HG02840 (cell line): ENCODE data around the gene RNF208.
"Not testable (repeated sequence)": the region's sequence is repeated elsewhere in the genome, so short reads cannot be mapped to it uniquely, and the experiment has no call there.

Source experiments
- ATAC-seq: cut with Tn5 transposase; IDR thresholded peaks from one replicate; pipeline ENCODE4 v1.9.1; 2021; ENCODE audit warnings: mild to moderate bottlenecking, moderate library complexity, moderate number of reproducible peaks; ENCODE audit not compliant: unreplicated experiment, low FRiP score

Gene RNF208

DNA sequence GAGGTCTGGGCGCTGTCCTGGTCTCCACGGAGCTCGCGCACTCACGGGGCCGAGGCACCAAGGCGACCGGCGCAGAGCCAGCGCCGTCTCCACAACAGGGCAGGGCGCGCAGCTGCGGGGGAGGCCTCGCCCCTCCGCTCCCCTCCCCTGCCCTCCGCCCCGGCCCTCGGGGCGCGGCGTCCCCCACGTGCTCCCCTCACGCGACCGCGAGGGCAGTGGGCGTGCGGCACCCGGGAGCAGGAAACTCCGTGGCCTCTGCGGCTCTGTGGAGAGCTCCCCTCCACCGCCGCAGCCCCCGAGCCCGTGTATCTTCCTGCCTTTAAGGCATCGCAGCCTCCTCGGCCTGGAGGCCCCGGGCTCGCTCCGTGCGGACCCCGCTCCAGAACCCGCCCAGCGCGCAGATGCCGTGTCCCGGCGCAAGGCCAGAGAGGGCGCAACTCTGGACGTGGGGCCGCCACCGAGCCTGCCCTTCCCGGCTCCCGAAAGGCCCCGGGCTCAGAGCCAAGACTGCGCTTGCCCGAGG lies 18.3 kb upstream of the RNF208 start:
- peak; percentile 25 for ATAC-seq

DNA sequence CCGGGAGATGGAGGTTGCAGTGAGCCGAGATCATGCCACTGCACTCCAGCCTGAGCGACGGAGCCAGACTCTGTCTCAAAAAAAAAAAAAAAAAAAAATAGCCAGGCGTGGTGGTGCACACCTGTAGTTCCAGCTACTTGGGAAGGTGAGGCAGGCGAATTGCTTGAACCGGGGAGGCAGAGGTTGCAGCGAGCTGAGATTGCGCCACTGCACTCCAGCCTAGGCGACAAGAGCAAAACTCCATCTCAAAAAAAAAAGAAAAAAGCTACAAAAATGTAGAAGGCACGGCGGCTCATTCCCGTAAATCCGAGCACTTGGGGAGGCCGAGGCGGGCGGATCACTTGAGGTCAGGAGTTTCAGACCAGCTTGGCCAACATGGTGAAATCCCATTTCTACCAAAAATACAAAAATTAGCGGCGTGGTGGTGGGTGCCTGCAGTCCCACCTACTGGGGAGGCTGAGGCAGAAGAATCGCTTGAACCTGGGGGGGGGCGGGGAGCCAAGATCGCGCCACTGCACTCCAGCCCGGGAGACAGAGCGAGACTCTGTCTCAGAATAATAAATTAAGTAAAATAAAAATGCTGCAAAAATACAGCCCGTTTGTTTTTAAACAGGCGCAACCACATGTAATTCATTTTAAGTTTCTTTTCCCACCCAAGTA lies 17.6 kb upstream of the RNF208 start:
- not testable (repeated sequence) for ATAC-seq

DNA sequence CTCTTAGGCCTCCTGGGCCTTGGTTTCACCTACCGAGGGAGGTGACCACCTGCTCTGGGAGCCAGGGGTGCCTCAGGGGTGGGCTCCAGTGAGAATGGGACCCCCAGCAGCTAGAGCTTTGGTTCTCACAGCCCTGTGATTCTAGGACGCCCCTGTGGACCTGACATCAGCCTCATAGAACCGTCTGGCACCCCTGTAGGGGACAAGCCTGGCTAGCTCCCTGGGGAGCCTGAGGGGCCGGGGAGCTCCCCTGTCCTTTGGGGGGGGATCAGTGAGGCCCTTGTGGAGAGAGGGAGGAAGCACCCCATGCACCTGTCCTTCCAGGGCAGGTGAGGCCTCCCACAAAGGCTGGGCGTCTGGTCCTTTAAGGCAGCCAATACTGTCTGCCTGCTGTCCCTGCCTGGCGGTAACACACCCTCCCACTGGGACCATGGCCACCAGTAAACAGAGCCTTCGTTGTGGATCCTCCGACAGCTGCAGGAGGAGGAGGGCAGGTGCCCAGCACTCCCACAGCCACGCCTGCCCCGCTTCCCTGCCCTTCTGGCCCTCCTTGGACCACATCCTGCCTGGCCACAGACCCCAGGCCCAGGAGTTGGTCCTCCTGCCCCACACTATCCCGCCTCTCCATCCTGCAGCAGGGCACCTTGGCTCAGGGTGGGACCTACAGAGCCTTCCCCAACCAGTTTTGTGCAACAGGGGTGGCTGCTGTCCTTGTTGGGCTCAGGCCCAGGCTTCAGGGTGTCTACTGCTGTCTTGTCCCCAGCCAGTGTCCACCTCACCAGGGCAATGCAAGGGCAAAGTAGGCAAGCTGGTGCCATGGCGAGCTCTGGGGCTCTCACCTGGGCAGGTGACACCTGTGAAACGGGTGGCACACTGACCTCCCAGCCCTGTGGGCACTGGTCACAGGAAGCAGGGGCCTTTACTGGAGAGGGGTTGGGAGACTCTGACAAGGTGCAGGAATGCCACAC lies 16.0 kb upstream of the RNF208 start:
- no peak for ATAC-seq

DNA sequence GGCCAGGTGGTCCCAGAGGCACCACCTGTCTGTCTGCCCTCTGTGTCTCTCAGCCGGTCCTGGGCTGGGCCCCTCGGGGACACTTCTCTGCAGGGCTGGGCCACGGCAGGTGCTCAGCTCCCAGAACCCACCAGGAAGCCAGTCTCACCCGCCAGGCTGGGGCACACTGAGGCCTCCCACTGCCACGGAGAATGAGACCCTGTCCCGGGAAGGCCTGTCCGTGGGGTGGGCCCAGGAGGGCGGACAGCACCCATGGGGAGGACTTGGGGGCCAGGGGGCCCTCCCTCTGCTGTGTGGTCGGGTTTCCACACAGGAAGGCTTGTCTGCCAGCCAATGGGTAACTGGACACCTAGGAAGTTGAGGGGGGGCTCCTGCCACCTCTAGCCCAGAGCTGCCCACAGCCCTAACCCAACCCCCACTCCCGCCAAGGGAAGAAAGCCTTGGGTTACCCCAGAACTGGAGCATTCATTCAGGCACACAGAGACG lies 14.9 kb upstream of the RNF208 start:
- ATAC-seq = no peak

DNA sequence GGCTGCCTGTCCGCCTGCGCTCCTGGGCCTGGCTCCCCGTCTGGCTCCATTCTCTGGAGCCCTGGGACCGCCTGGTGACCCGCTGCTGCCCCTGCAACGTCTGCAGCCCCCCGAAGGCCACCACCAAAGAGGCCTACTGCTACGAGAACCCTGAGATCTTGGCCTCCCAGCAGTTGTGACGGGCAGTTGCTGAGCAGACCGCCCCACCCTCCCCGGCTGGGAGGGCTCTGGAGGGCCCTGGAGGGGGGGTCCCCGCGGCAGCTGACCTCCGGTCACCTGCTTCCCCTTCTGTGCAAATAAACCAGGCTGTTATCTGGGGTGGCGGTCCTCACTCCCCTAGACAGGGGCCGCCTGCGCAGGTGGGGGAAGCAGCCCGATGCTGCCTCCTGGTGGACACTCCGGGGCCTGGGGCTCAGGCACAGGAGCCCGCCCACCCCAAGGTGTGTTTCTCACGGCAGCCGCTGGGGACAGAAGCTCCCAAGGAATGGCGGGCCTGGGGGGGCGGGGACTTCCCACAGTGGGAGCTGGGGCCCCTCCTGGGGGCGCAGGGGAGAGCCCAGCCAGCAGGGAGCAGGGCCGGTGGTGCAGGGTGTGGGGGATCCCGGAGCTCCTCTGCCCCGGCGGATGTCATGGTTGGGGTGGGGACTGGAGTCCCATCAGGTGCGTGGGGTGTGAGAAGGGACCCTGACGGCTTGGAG lies 14.3 kb upstream of the RNF208 start:
- ATAC-seq = no peak

DNA sequence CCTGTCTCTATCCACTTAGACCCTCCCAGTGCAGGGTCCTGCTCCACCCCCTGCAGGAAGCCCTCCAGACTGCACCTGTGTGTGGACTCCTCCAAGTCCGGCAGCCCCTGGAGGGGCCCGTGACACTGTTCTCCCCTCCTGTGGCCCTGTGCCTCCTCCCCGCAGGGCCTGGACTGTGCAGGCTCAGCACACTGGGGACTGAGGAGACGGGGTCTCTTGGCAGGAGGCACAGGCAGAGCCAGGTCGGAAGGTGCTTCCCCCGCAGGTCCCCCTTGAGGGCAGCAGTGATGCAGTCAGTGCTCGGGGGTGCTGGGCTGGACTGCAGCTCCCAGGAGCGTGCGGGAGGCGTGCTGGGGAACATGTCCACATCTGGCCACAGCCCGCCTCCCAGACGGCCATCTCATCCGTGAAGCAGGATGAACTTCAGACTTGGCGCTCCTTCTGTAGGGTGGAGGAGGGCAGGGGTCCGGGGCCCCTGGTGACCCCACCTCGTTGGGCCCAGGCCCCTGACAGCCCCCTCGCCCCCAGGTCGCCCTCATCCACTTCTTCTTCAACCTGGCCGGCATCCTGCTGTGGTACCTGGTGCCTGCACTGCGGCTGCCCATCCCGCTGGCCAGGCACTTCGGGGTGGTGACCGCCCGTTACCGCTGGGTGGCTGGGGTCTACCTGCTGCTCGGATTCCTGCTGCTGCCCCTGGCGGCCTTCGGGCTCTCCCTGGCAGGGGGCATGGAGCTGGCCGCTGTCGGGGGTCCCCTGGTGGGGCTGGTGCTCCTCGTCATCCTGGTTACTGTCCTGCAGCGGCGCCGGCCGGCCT lies 13.6 kb upstream of the RNF208 start:
- no peak for ATAC-seq

DNA sequence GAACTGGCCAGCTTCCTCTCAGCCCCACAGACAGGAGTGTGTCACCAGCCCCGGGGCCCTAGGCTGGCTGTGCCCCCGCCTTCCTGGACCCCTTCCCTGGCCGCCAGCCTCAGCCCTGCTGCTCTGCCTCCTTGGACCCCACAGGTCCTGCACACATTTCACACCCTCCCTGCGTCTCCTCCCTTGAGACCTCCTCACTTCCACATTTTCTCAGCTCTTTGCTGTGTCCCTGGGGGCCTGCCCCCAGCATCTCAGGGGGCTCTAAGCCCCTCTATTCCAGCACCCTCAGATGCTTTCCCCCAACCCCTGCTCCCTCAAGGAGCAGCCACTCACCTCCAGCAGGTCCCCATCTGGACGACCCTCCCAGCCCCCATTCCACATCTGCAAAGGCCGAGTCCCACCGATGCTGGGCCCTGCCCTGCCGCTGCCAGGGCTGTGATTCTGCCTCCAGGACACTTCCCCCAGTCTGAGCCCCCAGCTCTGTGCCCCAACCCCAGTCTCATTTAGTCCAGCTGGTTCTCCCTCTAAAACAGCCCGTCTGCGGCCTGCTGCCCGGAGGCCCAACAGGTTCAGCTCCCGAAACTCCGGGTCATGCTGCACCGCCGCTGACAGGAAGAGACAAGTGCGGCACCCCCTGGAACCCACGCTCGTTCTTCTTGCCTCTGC lies 12.9 kb upstream of the RNF208 start:
- ATAC-seq = no peak

DNA sequence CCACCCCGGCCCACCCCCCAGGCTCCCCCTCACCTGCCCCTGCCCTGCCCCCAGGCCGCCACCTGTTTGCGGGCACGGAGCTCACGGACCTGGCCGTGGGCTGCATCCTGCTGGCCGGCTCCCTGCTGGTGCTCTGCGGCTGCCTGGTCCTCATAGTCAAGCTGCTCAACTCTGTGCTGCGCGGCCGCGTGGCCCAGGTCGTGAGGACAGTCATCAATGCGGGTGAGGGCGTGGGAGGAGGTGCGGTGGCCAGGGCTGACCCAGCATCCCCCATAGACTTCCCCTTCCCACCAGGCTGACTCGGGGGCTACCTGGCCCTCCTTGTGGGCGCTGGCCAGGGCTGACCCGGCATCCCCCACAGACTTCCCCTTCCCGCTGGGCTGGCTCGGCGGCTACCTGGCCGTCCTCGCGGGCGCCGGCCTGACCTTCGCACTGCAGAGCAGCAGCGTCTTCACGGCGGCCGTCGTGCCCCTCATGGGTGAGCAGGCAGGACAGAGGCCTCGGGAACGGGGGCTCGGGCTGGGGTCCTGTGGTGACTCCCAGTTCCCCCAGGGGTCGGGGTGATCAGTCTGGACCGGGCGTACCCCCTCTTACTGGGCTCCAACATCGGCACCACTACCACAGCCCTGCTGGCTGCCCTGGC lies 12.1 kb upstream of the RNF208 start:
- no peak for ATAC-seq

DNA sequence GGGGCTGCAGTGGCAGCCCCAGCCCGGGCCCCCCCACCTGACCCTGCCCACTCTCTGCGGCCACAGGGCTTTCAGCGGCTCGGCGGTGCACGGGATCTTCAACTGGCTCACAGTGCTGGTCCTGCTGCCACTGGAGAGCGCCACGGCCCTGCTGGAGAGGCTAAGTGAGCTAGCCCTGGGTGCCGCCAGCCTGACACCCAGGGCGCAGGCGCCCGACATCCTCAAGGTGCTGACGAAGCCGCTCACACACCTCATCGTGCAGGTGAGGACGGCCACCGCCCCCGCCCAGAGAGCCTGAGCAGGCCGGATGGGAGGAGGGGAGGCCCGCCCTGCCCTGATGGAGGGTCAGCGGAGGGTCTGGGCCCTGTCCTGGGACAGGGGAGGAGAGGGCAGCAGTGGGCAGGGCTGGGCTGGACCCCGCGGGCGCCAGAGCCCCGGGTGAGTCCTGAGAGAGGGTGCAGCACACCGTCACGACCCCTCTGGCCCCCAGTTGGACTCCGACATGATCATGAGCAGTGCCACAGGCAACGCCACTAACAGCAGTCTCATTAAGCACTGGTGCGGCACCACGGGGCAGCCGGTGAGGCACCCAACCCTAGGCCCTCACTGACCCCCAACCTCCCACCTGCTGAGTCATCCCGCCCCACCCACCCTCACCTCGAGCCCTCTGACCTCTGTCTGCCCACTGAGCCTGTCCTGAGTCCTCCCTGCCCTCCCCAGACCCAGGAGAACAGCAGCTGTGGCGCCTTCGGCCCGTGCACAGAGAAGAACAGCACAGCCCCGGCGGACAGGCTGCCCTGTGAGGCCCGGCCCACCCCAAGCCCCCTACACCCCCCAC lies 11.3 kb upstream of the RNF208 start:
- no peak for ATAC-seq

DNA sequence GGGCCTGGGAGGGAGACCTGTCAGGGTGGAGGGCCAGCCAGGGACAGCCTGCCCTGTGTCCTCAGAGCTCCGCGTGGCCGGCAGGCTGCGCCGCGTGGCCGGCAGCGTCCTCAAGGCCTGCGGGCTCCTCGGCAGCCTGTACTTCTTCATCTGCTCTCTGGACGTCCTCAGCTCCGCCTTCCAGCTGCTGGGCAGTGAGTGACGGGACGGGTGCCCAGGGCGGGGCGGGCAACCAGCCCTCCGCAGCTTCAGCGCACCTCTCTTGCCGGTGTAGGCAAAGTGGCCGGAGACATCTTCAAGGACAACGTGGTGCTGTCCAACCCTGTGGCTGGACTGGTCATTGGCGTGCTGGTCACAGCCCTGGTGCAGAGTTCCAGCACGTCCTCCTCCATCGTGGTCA lies 10.5 kb upstream of the RNF208 start:
- ATAC-seq = no peak

DNA sequence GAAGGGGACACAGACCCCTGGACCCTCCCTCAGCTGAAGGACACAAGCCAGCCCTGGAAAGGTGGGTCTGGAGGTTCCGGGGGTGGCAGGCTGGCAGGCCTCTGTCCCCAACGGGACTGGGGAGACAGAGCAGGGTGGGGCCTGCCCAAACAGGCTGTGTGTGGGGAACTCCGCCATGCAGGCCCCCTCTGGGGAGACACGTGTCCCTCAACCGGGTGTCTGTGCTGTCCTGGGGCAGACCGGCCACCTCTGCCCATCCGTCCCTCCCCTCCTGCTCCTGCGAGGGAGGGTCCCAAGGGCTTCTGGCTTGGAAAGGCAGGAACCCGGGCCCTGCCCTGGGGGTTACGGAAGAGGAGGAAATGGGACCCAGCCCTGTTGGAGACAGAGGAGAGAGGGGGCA lies 10.1 kb upstream of the RNF208 start:
- no peak for ATAC-seq

DNA sequence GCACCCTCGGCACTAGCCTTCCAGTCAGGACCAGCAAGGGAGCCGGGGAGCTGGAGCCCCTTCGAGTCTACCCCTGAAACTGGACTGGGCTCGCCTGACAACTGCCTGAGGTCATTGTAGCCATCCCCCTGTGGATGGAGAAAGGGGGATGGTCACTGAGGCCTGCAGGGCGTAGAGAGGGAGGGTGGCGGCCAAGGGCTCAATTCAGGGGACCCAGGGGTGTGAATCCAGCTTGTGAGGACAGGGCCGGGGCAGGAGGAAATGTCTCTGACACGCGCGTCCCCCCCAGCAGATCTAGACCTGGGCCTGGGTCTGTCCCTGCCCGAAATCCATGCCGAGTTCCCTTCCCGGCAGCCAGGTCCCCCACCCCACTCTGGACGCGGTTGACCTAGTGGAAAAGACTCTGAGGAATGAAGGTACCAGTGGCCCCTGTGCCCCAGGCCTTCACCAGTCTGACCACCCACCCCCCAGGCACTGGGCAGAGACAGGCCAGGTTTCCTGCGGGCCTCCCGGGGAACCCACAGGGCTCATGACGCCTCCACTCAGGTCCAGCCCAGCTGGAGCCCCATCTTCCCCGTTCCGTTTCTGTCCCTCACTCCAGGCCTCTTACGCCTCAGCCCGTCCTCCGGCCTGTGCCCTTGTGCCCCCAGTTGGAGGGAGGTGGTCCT lies 9.5 kb upstream of the RNF208 start:
- no peak for ATAC-seq

DNA sequence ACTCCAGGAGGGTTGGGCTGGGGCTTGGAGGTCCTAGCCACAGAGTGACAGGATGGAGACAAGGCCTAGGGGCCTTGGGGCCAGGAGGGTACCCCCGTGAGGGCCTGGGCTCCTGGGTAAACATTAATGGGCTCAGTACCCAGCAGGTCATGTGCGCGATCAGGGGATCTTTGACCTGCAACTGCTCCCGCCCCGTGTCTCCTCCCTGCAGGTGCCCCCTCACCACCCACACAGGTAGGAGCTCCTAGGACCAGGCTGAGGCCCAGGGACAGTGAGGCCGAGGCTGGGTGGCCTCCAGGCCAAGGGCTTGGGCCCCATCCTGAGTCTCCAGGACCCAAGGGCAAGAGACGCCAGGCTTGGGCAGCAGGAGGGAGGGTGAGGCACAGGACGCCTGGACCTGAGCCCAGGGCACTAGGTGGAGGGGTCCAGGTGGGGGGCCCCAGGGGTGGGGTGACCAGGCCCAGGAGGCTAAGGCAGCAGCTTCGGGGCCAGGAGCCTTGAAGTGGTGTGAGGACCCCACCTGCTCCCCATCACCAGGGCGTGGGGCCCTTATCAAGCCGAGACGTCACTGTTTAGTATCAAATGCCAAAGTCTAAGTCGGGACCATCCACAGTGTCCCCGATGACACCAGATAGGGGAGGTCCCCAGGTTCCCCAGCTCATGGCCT lies 8.8 kb upstream of the RNF208 start, which contains the start of gene SLC34A3:
TSS of gene SLC34A3 (plus strand) at position 197 of the 667 bp plus-strand sequence. CDS start 802 bp downstream, outside the sequence.
- ATAC-seq = no peak

DNA sequence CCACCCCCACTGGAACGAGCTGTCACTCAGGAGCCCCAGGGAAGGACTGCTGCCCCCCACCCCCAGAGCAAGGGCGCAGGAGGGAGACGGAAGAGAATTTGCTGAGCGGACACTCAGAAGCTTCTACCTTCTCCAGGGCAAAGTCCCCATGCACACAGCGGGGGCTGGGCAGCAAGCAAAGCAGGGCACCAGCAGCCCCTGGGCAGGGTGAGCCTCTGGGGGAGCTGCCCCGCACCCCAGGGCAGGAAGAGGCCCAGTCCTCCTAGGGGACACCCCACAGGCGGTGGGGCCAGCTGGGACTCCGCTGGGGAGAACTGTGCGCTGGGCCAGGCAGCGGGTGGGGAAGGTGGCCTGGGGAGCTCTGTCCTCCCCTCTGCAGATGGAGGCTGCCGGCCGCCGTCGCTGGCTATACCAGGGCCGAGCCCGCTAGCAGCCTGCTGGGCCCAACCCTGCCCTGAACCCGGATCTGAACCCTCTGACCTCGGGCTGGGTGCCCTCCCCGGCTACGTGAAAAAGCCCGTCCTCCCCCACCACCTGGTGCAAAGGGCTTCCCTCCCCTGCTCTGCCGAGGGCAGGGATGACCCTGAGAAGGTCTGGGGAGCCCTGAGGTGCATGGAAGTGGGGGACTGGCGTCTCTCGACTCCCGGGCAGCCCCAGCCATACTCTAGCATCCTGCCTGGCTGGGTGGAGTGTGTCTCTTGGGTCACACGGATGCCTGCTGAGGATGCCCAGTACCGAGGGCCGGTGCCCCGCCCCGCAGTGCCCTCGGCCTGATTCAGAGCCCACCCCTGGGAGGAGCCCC lies 8.1 kb upstream of the RNF208 start:
- no peak for ATAC-seq

DNA sequence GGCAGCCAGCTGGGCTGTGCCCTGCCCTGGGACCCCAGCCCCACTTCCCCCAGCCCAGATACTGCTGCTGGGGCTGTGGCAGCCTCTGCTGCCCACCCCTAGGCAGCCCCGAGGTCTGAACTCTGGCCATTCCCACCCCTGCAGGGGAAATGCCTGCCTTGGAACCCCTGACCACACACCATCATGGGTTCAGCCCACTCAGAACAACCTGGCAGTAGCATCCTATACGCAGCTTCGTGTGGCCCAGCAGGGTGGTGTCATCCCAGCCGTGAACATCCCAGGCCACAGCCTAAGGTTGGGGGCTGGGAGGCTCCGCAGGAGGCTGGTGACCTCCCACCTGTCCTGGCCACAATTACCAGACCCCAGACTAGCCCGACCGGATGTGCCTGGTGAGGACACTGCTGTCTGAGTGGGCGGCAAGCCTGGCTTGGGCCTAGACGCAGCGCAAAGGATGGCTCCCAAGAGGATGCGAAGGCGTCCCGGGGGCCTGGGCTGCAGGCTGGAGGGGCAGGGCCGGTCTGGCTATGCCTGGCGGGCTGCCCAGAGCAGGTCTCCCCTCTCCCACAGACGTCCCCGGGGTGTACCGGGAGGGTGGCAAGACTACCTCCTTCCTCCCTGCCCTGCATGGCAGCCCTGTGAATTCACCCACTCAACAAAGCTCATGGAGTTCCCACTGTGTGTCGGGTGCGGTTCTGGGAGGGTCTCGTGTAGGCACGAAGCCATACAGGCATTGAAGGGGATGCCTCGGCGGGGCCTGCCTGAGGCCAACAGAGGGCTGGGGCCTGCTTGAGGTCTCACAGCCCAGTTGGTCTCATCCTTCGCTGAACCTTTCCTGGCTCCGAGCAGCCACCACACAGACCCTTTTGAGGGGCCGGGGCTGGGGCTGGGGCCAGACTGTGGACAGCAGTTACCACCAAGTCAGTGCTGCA lies 7.2 kb upstream of the RNF208 start:
- ATAC-seq = no peak
